GM10248 (cell line): Measurements from ENCODE around the gene SARS1.

Source experiments
- CTCF ChIA-PET: fragments of 300-600 bp; sonication (Branson Sonifier 250); formaldehyde crosslinking; extraction: SDS; loops from one replicate; lab custom pipeline; 2021; ENCODE audit warnings: antibody characterized with exemption; lab: Yijun Ruan, JAX
- POLR2A ChIA-PET: fragments of 350-650 bp; sonication (Branson Sonifier 250); formaldehyde crosslinking; extraction: SDS; loops from one replicate; lab custom pipeline; 2020; ENCODE audit warnings: antibody characterized with exemption; lab: Yijun Ruan, JAX
- DNase-seq: peaks from one replicate; pipeline ENCODE4 v3.0.0; 2012; ENCODE audit errors: extremely low spot score
- TF ChIP-seq, protein P1 (sequence below): IDR thresholded peaks from 2 replicates; pipeline ENCODE4 v1.5.1; 2012; ENCODE audit warnings: mild to moderate bottlenecking, low read depth; ENCODE audit errors: extremely low read depth, missing control alignments, control extremely low read depth

SARS1 gene

DNA sequence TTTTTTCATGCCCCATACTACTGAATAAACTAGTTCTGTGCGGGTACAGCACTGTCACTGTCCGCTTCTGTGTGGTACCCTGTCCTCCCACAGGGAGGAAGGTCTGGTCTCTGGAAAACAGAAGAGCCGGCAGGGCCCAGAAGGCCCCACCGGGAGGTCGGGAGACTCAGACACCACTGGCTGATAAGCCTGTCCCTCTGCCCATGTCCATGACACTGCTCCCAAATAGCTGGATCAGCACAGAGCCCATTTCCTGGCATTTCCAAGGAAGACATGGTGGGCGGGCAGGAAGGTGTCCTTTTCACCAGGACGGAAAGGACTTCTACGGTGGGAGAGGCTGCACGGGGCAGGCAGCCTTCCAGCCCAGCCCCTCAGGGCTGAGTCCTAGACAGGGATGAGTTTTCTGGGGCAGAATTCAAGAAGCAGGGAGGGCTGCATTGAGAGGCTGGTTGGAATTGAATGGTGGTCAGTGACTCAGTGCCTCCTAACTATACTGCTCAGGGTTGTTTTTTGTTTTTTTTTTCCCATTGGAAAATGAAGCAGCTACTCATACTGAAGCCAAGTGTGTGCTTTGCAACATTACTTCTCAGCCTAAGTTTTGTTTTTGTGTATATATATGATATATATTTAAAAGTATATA lies 62.1 kb downstream of the SARS1 start:
- CTCF ChIA-PET: interaction anchor here (0.9 to 6.1 kb wide), 12 partner anchors 10 to 256 kb away, joined by 3 to 197 read pairs (median 9); partner anchors contain the start of genes MYBPHL and SORT1
- DNase-seq: no peak
- POLR2A ChIA-PET: no interaction called here
- TF ChIP-seq, protein P1, sequence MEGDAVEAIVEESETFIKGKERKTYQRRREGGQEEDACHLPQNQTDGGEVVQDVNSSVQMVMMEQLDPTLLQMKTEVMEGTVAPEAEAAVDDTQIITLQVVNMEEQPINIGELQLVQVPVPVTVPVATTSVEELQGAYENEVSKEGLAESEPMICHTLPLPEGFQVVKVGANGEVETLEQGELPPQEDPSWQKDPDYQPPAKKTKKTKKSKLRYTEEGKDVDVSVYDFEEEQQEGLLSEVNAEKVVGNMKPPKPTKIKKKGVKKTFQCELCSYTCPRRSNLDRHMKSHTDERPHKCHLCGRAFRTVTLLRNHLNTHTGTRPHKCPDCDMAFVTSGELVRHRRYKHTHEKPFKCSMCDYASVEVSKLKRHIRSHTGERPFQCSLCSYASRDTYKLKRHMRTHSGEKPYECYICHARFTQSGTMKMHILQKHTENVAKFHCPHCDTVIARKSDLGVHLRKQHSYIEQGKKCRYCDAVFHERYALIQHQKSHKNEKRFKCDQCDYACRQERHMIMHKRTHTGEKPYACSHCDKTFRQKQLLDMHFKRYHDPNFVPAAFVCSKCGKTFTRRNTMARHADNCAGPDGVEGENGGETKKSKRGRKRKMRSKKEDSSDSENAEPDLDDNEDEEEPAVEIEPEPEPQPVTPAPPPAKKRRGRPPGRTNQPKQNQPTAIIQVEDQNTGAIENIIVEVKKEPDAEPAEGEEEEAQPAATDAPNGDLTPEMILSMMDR: no peak

DNA sequence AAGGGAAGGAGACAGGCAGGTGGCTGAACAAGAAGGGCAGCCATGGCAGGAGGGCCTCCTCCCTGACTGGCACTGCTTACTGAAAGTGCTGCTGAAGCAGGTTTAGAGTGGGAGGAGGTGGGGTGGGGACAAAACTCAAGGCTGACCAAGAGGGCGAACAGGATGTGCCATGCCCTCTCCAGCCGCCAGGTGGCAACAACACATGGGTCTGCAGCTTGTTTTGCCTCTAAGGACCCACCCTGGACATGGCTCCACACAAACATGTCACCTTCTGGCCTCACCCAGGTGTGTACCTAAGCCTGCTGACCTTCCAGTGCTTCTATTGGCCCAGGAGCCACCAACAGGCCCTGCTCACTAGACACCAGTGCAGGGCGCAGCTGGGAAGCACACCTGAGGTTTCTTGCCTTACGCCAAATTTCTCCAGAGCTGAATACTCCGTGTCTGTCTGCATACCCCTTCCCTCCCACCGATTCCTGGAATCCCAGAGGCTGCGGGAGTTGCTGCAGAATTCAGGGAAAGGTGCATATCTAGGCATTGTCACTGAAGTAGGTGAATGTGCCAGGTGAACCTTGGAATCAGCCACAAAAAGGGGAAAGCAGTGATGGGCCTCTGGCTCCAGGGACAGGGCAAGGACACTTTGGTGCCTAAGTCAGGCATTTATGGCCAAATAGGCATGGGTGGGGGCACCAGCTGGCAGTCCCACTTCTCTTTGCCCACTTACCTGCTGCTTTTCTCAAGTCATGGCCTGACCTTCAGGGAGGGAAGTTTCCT lies 63.9 kb downstream of the SARS1 start:
- ChIA-PET CTCF (interaction anchor here (0.7 to 6.1 kb wide), 44 partner anchors 8 to 733 kb away, joined by 3 to 197 read pairs (median 4); partner anchors contain the start of genes AMIGO1, ATXN7L2, CELSR2 and CYB561D1), POLR2A (interaction anchor here (0.6 kb wide), 1 partner anchor 378 kb away, joined by 4 read pairs; the partner anchor contains the start of gene GSTM4)
- peak; percentile 88 for DNase-seq
- TF ChIP-seq, protein P1: peak; percentile 91

DNA sequence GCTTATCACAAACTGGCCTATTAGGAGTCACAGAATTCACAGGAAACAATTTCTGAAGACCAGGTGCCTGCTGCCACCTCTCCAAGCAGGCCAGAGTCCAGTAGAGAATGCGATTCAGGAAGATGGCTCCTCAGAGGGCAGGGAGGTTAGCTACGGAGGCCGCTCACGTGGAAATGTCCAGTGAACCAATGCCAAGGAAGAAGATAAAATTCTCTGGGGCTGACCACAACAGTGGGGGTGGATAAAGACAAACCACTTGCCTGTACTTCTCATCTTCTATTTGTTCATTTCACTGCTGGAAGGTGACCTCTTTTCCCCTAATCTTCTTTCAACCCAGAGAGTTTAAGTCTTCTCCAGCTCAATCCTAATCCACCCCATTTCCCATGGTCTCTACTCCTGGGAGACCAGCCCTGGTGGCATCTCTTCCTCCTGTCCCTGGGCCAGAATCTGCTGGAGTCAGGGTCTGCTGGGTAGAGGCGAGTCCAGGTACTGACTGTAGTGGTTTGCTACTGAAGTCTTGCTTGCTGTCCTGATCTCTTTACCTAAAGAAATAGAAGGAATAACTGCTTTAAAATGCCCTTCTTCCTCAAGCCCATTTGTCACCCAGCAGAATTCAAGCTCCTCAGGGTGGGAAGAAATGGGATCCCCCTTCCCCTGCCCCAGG lies 66.0 kb downstream of the SARS1 start:
- ChIA-PET CTCF (interaction anchor here (1.2 to 6.1 kb wide), 12 partner anchors 9 to 252 kb away, joined by 3 to 197 read pairs (median 7); partner anchors contain the start of genes CYB561D1, SARS1 and SORT1), POLR2A (no interaction called here)
- TF ChIP-seq, protein P1: no peak

DNA sequence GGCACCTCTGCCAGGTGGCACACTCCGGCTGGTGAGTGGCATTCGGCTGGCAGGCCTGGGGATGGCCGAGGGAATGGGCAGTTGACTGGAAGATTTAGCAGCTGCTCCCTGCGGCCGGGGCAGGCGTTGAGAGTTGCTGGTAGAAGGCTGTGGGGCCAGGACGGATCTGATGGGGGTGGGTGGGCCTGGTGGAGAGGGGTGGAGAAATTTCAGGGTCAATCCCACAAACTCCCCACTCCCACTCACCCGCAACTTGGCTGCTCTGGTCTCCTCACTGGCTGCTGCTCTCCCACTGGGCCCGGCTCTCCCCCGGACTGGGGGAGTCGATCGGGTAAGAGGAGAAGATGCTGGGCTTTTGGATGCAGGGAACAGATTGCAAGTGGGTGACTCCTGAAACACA lies 67.1 kb downstream of the SARS1 start:
- POLR2A ChIA-PET: no interaction called here
- CTCF ChIA-PET: no interaction called here
- TF ChIP-seq, protein P1: no peak
- no peak for DNase-seq

More for the DNA sequence above, 66.0 kb downstream of the SARS1 start:
- no peak for DNase-seq

DNA sequence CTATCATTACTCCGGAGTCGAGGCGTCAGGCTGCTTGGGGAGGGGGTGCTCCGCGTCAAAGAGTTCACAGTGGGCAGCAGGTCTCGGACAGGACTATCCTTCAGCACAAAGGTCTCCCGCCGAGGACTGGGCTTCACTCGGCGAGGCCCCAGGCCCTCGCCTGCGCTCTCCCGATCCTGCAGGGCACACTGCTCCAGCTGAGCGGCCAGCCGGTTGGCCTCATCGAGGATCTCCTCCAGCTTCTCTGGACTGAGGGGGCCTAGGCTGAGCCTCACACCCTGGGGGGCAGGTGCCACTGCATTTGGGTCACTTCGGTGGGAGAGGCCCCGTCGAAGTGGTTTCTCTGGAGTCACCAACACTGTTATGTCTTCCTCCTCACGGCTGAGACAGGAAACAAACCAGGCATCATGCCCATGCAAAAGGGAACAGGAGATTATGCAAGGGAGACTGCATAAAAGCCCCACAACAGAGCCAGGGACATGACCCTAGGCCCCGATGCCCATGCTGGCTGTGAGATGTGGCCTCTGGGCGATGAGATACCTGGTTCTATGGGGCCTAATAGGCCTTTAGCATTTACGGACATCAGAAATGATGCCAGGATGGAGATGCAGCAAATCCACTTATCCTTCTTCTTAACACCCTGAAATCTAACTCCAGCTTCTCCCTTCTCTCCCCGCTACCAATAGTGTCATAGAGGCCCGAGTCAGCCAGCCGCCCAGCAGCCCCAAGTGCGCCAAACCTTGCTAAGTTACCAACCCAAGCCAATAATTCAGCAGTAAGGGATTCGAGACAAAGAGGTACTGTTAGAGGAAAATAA lies 68.2 kb downstream of the SARS1 start:
- POLR2A ChIA-PET: no interaction called here
- TF ChIP-seq, protein P1: no peak
- CTCF ChIA-PET: interaction anchor here (1.0 to 2.3 kb wide), 10 partner anchors 10 to 251 kb away, joined by 3 to 20 read pairs (median 6); no protein-coding TSS in a partner anchor
- DNase-seq: no peak

DNA sequence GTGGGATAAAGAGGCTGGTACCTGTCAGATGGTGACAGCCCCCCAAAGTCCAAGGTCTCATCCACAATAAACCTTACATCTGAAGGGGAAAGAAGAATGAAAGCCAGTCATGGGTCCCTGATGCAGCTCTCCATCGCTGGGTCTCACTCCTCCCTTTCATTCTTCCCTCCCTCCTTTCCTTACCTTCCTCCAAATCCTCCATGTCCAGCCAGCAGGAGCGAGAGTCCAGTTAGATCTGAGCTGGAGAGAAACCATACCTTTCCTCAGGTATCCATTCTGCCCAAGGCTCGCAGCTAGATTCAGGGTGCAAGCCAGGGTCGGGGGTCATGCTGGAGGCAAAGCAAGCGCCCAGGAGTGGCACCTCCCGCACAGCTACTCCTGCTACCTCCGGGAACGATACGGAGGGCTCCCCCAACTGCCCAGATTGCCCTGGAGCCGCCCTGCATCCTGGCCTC lies 68.8 kb downstream of the SARS1 start:
- DNase-seq: peak; percentile 48
- TF ChIP-seq, protein P1: no peak
- ChIA-PET POLR2A (no interaction called here), CTCF (interaction anchor here (0.8 to 2.3 kb wide), 15 partner anchors 10 to 250 kb away, joined by 3 to 20 read pairs (median 5); no protein-coding TSS in a partner anchor)
